HG03280 (cell line): ENCODE measurements around the gene GTF2H1.
A peak's percentile ranks its signal among the peaks of the same experiment; 100 is the strongest.
"Not testable (repeated sequence)": the region's sequence is repeated elsewhere in the genome, so short reads cannot be mapped to it uniquely, and the experiment has no call there.

ENCODE experiments used
- ATAC-seq: cut with Tn5 transposase; IDR thresholded peaks from one replicate; pipeline ENCODE4 v1.9.1; 2021; ENCODE audit warnings: mild to moderate bottlenecking, moderate library complexity; ENCODE audit not compliant: unreplicated experiment

Gene GTF2H1

DNA sequence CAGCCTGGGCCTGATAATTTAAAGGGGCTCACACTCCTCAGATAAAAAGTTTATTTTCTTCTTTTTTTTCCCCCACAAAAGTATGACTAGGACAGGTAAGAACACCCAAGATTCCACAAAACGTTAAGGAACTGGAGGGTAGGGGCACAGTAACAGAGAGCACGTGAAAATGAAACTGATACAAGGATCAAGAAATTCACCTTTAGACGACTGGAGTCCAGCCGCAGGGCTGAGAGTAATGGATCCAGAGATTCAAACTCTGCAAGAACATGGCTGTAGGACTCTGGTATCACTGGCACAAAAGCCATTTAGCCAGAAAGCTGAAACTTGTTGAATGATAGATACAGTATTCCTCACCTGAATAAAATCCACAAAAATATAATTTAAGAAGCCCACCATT is 4.8 kb upstream of the GTF2H1 start:
- ATAC-seq: no peak

DNA sequence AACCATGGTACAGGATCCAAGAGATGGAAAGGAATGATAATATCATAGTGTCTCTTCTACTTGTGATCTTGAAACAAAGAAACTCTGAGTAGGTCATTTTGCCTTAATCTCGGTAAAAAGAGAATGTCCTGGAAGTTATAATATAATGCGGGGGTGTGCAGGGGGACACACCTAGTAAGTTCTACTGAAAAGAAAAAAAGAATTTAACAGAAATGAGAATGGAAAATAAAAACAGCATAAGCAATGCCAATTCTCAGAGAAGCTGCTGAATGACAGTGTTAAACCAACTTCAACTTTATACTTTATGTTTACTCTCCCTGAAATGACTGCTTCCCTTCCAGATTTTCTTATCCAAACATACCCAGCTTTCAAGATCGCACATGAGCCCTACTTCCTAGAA is 2.5 kb upstream of the GTF2H1 start:
- ATAC-seq: no peak

DNA sequence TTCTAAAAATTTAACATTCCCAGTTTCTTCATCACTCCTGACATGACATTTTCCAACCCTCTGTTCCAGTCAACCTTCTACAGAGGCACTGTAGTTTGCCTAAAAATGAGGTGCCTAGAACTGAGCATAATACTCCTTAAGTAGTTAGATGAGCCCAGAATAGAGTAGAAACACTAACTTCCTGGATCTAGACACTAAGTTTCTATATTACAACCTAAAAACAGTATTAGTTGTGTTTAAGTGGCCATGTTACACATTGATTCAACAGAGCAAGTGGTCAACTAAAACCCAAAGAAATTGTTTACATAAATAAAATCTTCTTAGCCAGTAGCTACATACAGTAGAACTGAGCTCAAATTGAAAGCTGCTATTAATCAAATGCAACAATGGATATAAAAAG is 1.8 kb upstream of the GTF2H1 start:
- no peak for ATAC-seq

DNA sequence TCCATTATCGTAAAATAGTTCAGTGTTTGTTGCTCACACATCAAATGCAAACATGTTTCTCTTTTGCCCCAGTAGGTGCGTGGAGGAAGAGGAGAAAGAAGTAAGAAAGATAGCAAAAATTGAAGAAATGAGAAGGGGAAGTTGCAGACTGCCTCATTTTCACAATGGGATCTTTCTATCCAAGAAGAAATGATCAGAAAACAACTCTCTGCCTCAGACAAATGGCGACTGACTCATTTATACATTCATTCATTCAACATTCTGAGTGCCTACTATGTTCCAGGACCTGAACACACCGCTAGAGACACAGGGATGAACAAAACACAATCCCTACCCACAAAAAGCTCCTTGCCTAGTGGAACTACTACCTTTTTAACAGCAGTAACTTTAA is 794 bp upstream of the GTF2H1 start:
- peak; percentile 2 for ATAC-seq

DNA sequence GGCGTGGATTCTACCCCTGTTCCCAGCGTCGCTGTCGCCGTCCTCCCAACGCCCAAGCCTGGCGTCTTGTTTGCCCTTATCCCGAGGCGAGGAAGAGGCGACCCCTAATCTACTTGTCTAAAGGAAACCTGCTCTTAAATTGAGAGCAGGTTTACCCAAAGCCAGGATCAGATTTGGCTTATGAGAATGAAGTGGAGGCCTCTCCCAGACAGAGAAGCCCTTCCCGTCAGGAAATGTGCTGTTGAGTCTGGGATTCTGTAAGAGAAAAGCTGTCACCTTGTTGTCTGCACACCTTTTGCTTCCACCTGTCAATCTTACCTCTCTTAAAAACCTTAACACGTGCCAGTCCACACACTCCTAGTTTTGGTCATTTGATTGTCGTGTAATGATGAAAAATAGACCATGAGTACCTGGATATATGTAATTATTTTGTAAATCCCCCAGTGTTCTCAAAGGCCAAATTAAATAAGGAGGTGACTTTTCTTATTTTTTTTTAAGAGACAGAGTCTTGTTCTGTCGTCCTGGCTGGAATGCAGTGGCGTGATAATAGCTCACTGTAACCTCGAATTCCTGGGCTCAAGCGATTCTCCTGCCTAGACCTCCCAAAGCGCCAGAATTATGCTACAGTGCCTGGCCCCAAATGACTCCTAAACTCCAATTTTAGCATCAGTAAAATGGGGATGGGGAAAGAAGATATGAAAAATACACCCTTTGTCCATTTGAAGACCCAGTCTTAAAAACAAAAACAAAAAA is 627 bp downstream of the GTF2H1 start:
- ATAC-seq: no peak

DNA sequence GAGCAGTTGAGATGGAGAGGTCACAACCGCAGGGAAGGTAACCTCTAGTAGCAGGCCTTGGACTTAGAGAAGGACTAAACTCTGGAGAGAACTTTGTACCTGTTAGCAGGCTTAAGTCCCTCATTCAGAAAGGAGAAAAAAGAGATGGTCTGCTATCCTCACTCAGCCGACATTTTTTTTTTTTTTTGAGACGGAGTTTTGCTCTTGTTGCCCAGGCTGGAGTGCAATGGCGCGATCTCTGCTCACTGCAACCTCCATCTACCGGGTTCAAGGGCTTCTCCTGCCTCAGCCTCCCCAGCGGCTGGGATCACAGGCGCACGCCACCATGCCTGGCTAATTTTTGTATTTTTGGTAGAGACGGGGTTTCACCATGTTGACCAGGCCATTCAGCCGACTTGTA is 1.5 kb downstream of the GTF2H1 start:
- not testable (repeated sequence) for ATAC-seq

DNA sequence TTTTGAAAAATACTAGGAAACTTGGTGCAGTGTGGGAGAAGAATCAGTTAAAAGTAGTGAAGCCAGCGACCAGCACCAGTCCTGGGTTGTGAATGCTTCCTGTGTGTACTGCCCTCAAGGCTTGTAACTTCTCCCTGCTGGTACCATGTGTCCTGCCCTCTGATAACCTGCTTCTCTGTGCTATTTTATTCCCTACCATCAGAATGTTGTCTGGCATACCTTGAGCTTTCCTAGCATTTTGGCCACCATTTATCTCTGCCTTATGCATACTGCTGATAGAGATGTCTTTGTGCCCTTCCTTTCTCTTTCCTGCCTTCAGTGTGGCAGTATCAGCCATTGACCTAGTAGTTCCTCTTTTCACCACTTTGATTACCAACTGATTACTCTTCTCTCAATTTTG is 2.0 kb downstream of the GTF2H1 start:
- ATAC-seq: no peak

DNA sequence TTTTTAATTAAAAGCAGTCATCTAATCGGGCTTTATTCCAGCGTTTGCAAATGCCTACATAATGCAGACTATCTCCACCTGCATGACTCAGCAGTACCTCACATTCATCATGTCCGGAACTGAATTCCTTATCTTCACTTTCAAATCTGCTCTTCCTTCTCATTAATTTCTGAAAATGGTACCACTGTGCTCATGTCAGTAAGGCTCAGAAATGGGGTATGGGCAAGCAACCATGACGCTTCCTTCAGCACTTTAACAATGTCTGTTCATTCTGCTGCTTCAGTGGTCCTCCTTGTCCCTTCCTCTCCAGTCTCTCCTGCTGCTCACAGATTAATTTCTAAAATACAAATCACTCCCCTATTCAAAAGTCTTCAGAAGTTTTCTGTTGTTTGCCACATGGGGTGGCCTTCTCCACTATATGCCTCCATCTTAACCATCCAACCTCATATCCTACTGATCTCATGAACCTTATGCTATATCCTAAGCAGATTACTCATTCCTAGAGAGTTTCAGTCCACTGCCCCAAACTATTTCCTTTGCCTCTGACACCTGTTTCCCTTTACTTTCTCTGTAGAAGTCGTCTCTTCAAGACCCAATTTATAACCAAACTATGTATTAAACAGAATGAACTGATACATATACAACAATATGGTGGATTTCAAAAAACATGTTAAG is 7.0 kb downstream of the GTF2H1 start:
- ATAC-seq: no peak

DNA sequence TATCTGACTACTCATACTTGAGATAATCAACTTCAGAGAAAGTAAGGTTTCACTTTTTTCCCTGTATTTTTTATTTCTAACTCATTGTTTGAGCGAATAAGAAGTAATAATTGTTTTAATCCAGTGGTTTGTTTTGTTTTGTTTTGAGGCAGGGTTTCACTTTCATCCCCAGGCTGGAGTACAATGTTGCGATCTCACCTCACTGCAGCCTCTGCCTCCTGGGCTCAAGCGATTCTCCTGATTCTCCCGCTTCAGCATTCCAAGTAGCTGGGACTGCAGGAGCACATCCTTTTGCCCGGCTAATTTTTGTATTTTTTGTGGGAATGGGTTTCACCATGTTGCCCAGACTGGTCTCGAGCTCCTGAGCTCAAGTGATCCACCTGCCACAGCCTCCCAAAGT is 8.6 kb downstream of the GTF2H1 start:
- no peak for ATAC-seq

DNA sequence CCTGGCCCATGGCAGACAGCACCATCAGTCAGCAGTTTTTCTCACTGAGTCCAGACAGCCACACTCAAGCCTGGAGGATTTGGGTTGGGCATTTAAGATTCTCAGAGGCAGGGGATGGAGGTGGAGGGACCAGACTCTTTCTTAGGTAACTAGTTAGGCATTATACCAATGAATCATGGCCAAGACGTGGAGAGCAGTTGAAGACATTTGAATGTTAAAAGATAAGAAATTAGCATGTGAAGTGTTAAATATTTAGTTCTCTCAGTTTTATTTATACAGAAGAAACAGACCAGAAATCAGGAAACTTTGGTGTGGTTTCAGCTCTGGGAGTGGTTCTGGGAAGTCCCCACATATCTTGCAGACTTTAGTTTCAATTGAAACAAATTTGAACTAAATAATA is 9.9 kb downstream of the GTF2H1 start:
- no peak for ATAC-seq

DNA sequence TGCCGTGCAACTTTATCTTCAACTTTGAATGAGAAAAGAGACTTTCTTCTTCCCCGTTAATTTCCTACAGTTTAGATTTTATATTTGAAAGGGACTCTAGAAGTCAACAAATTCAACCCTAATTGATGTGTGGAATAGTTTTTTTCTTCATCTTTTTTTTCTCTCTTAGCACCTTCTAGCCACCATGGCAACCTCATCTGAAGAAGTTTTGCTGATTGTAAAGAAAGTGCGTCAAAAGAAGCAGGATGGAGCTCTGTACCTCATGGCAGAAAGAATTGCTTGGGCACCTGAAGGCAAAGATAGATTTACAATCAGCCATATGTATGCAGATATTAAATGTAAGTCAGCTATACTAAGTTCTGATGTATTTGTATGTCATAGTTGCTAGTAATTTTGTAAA is 10.5 kb downstream of the GTF2H1 start:
- no peak for ATAC-seq

DNA sequence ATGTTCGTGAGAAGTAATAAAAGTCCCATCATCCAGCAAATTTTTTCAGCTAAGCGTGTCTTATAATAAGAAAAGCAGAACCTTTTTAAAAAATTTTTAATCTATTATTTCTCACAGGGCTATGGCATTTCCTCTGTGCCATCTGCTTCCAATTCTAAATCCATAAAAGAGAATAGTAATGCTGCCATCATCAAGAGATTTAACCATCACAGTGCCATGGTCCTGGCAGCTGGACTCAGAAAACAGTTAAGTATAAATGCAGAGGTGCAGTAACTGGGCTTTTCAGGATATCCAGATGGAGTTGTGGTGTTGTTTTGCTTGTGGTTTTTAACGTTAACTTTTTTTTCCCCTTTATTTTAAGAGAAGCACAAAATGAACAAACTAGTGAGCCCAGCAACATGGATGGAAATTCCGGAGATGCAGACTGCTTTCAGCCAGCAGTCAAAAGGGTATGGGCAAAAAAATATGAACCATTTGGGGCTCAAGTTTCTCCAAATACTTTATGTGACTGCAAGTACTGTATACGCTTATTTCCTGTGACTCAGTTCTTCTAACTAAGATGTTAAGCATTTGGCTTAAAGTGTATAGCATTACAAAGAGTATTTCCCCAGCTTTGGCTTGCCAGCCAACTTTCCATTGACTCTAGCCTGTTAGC is 25.2 kb downstream of the GTF2H1 start:
- no peak for ATAC-seq

DNA sequence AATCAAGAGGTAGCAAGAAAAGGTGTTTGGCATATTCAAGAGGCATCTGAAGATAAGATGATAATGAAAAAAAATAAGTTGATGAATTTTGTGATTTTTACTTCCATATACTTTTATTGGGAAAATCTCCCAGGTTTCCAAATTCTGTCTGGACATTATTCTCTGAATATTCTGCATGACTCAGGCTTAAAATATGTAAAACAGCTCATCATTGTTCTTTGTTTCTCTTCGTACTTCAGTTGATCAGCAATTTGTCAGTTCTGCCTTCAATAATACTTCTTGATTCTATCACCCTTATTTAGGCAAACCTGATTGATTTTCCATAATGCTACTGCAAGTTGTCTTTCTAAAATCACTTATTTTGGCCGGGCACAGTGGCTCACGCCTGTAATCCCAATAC is 30.2 kb downstream of the GTF2H1 start:
- no peak for ATAC-seq

DNA sequence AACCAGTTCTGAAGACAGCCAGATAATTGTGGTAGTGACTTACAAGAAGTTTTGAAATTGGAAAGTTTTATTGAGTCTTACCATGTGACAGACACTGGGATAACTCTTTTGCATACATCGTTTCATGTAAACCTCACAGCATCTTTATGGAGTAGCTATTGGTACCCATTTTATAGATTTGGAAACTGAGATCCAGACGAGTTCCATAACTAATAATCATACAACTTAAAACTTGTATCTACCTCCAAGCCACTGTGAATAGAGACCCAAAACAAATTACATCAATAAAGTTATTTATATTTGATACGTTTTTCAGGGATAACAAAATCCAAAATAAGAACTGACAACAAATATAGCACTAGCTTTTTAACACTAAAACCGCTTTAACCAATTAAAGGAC is 36.3 kb downstream of the GTF2H1 start:
- ATAC-seq: no peak

DNA sequence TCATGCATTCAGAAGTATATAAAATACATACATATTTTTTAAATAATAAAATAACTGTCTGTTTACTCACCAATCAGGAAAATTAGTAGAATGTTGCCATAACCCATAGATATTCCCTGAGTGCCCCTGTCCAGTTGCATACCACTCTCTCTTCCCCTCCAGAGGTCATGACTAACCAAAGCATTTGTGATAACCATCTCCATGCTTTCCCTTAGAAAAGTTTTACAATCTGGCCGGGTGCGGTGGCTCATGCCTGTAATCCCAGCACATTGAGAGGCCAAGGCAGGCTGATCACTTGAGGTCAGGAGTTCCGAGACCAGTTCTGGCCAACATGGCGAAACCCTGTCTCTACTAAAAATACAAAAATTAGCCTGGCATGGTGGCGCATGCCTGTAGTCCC is 38.8 kb downstream of the GTF2H1 start:
- no peak for ATAC-seq

DNA sequence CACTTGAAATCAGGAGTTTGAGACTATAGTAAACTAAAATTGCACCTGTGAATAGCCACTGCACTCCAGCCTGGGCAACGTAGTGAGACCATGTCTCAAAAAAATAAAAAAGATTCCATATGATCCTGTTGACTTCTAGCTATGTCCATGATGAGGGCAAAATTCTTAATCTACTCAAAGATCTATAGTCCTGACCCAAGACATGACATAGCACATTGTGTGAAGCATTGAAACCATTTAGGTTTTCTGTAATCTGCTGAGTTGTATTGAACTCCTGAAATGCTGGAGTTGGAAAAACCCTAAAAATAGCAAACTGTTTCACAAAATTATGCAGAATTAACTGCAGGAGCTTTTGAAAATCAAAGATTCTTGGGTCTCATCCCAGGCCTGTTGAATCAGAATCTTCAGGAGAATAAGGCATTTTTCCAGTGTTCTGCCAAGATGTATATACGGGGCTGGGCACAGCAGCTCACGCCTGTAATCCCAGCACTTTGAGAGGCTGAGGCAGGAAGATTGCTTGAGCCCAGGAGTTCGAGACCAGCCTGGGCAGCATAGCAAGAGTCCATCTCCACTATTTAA is 42.2 kb downstream of the GTF2H1 start:
- ATAC-seq: no peak

DNA sequence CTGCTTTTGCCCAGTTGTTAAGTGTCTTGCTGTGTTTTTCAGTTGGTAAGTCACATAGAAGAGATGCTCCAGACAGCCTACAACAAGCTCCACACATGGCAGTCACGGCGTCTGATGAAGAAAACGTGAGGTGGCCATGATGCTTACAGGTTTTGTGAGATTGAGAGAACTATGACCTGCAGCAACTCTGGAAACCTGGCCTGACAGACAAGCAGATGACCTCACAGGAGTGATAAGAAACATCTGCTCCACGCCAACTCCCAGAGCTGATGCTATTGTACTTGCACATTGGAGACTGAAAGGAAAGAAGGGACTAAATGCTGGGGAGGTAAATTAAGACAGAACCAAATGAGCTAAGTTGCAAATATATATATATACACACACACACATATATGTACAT is 43.4 kb downstream of the GTF2H1 start:
- ATAC-seq: no peak

DNA sequence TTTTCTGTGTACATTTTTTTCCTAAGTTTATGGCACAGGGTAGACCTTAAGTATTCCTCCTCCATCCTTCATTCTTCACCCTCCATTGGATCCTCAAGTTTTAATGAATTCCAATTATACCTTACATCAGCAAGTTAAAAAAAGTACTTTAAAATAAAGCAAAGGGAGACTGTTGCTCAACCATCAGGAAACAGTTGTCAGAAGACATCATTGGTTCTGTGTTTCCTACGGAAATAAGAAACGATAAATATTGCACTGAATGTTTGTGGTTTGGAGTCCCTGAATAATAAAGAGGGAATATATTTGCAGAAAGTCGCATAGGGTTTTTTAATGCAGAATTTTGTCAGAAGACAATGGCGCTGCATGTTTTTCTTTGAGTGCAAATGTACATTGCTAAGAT is 43.9 kb downstream of the GTF2H1 start:
- ATAC-seq: no peak

DNA sequence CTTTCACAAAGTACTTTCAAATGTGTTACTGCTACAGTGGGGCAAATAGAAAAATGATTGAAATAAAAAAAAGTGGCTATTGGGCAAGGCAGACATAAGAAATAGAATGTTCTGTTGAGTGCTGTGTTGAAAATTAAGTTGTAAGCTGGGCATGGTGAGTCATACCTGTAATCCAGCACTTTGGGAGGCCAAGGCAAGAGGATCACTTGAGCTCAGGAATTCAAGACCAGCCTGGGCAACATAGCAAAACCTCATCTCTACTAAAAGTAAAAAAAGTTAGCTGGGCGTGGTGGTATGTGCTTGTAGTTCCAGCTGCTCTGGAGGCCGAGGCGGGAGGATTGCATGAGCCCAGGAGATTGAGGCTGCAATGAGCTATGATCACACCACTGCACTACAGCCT is 45.1 kb downstream of the GTF2H1 start:
- no peak for ATAC-seq

DNA sequence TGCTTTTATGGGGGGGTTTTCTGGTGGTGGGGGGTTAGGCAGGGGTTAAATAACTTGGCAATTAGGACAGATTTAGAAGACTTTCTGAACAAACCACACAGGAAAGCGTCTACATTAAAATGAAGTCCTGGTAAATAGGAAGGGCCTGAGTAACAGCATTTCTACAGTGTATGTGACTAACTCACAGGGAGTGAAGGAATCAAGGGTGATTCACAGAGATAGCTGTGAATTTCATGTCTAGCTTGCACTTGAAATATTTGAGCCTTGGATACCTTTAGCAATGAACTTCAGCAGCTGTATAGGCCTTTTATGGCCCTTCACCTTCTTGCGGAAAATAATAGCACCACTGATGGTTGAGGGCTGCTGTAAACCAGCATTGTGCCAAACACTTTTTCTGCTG is 45.9 kb downstream of the GTF2H1 start:
- ATAC-seq: no peak

DNA sequence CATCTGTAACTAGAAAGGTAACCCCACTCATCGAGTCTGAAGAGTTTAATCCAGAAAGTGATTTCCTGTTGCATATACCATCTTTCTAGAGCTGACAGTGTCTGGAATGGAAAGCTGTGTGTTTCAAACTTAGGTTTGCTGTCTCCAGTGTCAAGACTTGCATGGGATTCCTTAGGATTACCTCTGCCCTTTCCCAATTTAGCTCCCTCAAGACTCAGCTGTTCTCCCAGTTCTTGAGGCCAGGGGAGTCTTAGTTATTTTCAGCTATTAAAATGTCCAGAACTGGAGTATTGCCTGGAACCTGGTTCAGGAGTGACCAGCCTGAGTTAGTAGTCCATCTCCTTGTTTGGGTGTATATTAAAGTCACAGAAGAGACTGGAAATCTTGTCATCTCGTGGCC is 47.0 kb downstream of the GTF2H1 start:
- ATAC-seq: no peak

DNA sequence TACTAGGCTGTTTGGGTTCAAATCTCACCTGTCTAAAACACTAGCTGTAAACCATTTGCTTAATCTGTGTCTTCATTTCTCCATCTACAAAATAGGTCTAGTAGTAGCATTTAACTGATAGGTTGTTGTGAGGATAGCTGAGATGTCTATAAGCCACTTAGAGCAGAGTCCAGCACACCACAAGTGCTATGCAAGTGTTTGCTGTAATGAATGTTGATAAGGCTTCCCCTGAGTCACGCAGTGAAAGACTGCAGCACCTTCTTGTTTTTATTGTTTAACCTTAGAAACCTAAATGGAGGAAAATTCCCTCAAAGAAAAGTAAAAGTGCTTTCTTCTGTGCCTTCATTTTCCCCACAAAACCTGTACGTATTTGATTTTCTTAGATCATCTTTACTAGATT is 48.9 kb downstream of the GTF2H1 start:
- no peak for ATAC-seq
